ENCODE measurements around the gene NCKAP5.

The NCKAP5 gene

DNA sequence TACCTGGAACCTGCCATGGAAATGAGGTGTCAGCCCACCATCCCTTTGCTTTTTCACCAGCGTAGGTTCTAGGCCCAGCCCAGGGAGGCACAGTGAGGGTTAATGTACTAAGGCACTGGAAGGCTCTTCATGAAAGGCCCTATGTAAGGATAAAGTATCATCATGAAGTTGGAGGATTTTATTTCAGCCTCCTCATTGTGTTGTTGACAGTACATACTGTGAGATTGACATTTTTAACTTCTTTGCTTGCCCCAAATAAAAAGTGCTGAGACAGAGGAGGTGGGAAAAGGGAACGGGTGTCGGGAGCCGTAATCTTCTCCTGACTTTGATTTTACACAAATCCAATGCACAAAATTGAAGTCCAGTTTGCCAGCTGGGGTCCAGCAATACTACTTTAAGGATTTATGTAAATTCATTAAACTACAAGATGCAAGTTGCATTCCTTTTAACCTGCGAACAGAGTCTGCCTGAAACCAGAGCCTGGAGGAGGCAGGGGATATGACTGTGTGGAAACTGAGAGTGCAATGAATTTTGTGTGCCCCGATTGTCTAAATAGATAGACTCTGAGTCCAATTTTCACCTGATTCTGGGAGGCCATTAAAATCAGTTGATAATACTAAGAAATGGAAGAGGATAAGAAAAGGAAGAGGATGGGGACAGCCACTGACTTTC is 5.4 kb upstream of the NCKAP5 start:
- no peak for DNase-seq

GRCh38 chr2:133571249-133571648 is 3.0 kb upstream of the NCKAP5 start:
- DNase-seq, result peak; percentile 26

DNA sequence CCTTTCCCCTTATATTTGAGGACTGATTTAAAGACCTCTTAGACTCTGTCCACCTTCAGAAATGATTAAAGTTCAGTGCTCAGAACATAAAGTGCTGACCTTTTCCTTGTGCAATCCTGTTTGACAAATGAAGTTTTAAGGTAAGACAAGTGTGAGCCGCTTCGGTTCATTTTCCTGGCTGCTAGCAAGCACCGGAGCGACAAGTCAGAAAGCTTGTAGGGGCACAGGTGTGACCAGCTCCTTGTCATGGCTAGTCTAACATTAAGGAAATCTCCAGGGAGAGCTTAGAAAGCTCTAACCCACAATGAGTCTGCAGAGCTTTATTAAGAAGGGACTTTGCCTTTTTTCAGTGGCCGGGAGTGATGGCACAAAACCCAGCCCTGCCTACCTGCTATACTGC is 2.3 kb upstream of the NCKAP5 start:
- no peak for DNase-seq

DNA sequence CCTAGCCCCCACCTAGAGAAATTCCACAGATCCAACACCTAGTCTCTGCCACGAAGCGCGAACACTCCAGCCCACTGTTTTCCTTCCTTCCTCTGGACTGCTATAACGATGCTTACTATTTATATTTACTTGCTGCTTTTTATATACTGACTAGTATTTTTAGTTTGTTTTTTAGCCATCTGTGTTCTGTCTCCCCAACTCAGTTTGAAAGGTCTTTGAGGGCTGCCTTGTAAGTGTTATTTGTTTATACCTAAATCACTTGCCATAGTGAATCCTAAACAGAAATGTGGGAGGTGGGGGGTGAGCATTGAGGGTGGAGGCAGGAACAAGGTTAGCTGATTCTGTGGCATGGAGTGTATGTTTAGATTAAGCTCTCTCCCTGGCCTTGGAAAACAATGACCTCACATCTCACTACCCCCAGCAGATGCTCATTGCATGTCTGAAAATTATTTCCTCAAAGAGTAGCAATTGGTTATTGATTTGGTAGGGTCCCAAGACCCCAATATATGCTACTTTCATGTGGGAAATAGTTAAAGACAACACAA is 1.1 kb upstream of the NCKAP5 start:
- no peak for DNase-seq

DNA sequence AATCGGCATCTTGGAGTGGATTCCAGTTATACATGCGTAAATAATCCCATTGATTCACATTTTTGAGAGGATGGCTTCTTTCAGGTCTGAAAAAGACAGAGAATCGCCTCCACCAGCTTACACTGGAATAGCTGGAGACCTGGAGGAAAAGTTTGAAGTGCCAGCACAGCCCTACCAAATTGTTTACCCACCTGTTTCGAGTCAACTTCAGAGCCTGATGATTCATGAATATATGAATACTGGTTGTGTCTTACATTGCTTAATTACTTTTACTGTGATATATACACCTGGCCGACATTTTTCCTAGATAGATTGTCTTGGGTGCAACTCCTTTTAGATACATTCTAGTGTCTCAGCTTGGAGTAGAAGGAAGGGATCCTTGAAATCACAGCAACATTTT is 335 bp upstream of the NCKAP5 start:
- DNase-seq, result no peak

DNA sequence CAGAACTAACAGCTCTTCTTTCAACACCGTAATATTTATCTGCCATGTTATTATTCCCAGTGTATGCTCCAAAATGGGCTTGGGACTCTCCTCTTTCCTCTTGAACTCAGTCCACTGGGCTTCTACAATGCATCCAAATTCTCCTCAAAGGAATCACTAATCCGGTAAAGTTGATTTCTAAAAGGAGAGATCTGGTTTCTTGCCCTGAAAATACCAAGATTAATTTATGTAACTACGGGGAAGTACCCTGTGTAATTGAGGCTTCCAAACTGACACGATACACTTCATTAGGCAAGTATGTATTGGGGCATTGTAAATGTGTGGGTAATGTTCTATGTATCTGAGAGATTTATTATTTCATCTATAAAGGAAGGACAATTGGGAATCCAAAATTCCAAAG is 5.7 kb downstream of the NCKAP5 start:
- DNase-seq, result no peak

DNA sequence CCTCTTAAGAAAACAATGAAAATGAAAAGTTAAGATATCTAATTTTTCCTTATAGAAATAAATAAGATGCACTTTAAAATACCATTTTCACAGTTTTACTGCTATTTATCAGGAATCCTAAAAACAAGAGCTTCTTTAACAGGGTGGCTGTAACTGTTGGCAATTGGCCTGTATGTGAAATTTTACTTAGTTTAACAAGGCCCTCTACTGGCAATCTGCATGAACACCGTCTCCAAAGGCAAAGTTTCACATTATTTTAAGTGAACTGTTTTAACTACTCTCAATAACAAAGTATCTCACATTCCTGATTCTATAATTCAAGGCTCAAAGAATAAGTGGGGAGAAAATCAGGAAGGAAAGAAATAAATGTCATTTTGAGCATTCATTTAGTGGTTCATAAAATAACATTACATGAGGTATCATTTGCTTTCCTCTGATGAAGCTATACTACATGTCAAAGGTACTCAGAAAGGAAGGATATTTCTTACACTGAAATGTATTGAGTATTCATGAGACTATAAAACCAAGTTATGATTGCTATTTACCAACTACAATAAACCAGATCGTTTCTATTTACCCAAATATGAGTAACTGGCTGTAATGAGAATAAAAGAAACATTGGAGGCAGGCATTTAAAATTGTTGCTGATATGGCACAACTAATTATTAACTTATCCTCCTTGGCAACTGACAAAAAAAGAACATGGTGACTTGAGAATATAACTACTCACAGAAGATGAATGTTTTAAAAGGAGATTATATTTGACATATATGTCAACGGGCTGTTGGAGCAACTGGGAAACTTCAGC is 7.0 kb downstream of the NCKAP5 start:
- DNase-seq, result peak; percentile 24

- DNase-seq, result peak; percentile 33
Measured at GRCh38 chr2:133557614-133558013, 10.6 kb downstream of the NCKAP5 start.

GRCh38 chr2:133553838-133554408 is 14.3 kb downstream of the NCKAP5 start:
- no peak for DNase-seq

- no peak for DNase-seq
Measured at GRCh38 chr2:133553251-133553650, 15.0 kb downstream of the NCKAP5 start.

DNA sequence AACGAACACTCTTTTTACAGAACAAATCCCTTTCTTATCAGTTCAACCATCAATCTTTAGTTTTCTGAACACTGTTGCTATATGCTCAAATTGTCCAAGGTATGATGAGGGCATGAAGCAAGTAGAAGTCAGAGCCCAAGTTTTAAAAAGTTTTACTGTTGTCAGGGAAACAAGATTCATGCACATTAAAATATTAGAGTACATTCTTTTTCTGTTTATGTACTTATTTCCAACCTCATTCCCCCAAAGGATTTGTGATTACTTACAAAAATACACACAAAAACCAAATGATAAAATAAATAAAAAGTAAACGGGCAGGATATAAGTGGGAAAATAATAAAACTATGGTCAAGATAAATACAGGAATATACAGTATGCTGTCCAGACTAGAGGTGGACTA is 15.4 kb downstream of the NCKAP5 start:
- no peak for DNase-seq

- DNase-seq, result no peak
Measured at GRCh38 chr2:133541797-133542196, 26.5 kb downstream of the NCKAP5 start.

GRCh38 chr2:133541376-133541775 is 26.9 kb downstream of the NCKAP5 start:
- no peak for DNase-seq

DNA sequence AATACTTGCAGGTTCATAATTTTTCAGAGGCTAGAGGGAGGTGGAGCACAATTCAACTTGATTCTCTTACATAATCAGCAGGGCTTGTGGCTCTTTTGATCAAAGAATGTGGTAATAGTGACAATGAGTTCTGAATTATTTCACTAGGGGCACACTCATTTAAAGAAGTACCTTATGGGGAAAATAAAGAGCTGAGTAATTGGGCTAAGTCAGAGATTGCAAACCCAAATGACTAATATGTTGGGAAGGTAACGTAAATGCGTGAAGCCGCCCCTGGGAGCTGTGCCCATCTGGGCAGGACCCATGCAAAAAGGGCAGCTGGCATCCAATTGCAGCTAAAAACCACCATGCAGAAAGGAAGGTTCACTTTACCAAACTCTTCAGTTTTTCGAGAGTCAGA is 35.3 kb downstream of the NCKAP5 start:
- no peak for DNase-seq

DNA sequence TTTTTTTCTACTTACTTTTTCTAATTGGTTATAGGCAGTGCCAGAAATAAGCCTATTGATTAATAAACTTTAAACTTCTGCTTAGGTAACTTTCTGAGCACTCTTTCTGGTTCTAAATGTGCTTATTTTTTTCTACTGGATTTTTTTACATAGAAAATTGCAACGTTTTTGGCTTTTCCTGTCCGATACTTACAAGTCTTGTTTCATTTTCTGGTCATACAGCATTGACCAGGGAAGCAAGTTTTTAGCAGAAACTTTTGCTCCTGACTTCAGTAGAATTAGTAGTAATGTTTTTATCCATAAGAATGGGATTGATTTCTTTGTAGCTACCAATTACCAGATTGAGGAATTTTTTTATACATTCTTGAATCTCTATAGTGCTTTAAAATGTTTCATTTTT is 36.9 kb downstream of the NCKAP5 start:
- DNase-seq, result no peak

GRCh38 chr2:133530645-133531044 is 37.6 kb downstream of the NCKAP5 start:
- no peak for DNase-seq

- no peak for DNase-seq
Measured at GRCh38 chr2:133526530-133527300, 41.5 kb downstream of the NCKAP5 start.

DNA sequence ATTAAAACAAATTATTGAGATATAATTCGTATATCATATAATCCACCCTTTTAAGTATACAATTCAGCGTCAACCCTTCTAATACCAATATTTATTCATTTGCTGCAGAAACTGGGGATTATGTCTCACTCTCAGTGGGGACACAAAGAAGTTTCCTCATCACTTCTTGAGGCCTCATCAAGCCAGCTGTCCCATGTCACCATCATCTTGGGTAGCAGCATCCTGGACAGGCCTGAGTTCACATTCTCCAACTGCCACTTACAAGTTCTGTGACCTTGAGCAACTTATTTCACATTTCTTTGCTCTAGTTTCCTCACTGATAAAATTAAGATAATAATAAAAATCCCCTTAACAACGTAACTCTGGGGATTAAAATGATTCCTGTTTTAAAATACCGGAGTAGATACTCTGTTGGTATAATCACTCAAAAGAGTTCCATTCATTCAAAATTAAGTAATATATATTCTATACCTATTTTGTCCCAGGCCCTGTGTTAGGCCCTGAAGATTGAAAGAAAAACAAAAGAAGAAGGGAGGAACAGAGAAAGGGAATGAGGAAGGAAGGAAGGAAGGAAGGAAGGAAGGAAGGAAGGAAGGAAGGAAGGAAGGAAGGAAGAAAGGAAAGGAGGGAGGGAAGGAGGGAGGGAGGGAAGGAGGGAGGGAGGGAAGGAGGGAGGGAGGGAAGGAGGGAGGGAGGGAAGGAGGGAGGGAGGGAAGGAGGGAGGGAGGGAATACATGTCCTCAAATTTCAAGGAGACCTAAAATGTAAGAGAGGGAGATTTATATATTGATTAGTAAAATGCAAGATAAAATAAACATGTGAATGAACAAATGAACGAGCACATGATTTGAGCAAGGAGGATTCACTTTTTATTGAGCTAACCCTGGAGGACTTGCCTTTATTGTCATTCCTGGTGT is 42.4 kb downstream of the NCKAP5 start:
- no peak for DNase-seq

DNA sequence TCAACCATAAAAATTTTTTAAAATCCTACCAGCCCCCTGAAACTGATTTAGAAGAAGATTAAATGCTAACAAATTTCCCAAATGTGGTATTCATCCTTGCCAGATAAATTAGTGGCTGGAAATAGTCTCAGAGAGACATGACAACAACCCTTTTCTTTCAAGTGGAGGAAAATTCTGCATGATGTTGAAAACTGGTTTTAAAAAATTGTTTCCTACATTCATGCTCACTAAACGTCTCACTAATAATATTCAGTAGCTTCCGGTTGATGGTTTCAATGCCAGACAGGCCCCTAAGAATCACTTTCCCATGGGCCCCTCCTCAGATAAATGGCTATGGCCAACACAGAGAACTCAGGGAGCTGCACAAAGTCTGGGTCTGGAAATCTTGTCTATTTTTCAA is 43.2 kb downstream of the NCKAP5 start:
- DNase-seq, result no peak

- DNase-seq, result no peak
Measured at GRCh38 chr2:133523406-133523805, 44.9 kb downstream of the NCKAP5 start.

DNA sequence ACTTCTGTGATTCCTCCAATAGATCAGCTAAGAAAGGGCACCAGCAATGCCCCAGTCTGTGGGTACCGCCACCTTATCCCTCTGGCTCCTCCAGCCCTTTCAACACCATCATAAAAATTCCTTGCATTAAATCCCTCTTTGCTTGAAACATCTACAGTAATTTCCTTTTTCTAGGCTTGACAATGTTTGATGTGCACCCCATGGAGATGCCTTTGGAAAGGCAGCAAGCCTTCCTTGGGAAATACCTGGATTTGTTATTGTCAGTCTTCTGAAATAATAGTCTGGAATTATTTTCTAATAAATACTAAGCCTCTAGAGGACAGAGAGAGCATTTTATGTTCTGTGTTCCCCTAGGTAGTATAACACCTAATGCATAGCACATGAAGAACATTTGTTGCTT is 46.1 kb downstream of the NCKAP5 start:
- no peak for DNase-seq

GRCh38 chr2:133521146-133521745 is 47.0 kb downstream of the NCKAP5 start:
- no peak for DNase-seq

All from NCI-H69 (cell line).